Activated CD4-positive, alpha-beta T cell treated with anti-CD3 and anti-CD28 coated beads for 1 hour (primary cell): ENCODE data around the gene SLAMF6.
"Not testable (repeated sequence)": the region's sequence is repeated elsewhere in the genome, so short reads cannot be mapped to it uniquely, and the experiment has no call there.

Experiments used
- DNase-seq: peaks from one replicate; pipeline ENCODE4 v3.0.0-alpha.2; 2020

Gene SLAMF6

DNA sequence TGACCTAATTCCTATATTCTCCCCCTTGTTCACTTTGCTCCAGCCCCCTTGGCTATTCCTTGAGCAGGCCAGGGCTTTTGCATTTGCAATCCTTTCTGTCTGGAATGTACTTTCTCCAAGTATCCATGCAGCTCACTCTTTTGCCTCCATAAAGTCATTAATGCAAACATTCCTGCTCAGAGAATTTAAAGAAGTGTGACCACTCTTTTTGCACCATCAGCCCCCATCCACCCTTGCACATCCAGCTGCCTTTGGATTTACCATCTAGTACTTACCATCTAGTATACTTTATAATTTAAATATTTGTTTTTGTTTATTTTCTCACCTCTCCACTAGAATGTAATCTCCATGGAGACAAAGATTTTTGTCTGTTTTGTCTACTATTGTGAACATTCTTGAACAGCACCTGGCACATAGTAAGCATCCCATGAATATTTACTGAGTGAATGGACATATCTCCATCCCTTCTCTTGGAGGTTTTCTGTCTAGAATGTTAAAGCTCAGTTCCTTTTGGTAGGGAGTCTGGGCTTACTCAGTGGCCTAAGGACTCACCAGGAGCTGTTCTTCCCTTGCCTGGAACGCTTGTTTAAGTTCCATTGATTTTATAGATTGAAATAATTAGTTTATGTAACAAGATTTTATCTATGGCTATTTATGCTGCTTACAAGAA lies 22.6 kb downstream of the SLAMF6 start:
- DNase-seq = no peak

- DNase-seq = no peak
These were observed 23.4 kb downstream of the SLAMF6 start for GRCh38 chr1:160499631-160500030.

- not testable (repeated sequence) for DNase-seq
These were observed 24.6 kb downstream of the SLAMF6 start for GRCh38 chr1:160498301-160499065.

- no peak for DNase-seq
These were observed 26.7 kb downstream of the SLAMF6 start for GRCh38 chr1:160496334-160496733.

GRCh38 chr1:160494620-160495019 lies 28.4 kb downstream of the SLAMF6 start:
- no peak for DNase-seq

DNA sequence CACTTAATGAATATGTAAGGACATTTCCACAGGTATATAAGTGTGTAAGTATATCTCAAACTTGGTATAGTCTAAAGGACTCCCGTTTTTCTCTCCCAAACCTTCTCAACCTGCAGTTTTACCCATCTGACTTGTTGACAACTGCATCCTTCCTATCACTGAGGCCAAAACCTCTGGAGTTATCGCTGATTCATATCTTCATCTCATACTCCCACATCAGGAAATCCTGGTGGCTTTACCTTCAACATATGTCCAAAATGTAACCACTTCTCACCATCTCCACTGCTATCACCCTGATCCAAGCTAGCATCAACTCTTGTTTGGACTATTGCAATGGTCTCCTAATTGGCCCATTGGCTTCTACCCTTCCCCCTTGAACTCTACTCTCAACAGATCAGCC lies 30.4 kb downstream of the SLAMF6 start:
- DNase-seq = no peak

DNA sequence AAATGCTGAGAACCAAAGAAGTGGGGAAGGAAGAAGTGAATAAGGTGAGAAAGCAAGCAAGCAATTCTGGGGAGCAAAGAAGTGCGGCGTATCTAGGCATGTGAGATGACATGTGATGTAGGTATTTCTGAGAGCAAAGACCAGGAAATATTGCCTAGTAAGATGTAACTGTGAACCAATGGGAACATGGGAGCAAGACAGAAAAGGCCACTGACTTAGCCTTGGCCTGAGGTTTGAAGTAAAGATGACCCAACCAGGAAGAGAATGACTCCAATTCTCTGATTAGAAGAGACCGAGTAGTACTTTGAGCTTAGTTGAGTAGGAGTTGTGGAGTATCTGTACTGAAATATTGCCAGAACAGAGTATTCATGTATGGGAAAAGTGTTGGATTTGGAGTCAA lies 31.1 kb downstream of the SLAMF6 start:
- no peak for DNase-seq

GRCh38 chr1:160491017-160491416 lies 32.0 kb downstream of the SLAMF6 start:
- no peak for DNase-seq

GRCh38 chr1:160489513-160490261 lies 33.4 kb downstream of the SLAMF6 start:
- DNase-seq = no peak

GRCh38 chr1:160488347-160489058 lies 34.6 kb downstream of the SLAMF6 start:
- no peak for DNase-seq

GRCh38 chr1:160486453-160486852 lies 36.6 kb downstream of the SLAMF6 start:
- no peak for DNase-seq

GRCh38 chr1:160483505-160484185 lies 39.4 kb downstream of the SLAMF6 start:
- DNase-seq = no peak

- no peak for DNase-seq
These were observed 41.0 kb downstream of the SLAMF6 start for GRCh38 chr1:160481979-160482596.

- not testable (repeated sequence) for DNase-seq
These were observed 42.3 kb downstream of the SLAMF6 start for GRCh38 chr1:160480781-160481180.

GRCh38 chr1:160479091-160479490 lies 44.0 kb downstream of the SLAMF6 start:
- DNase-seq = not testable (repeated sequence)

DNA sequence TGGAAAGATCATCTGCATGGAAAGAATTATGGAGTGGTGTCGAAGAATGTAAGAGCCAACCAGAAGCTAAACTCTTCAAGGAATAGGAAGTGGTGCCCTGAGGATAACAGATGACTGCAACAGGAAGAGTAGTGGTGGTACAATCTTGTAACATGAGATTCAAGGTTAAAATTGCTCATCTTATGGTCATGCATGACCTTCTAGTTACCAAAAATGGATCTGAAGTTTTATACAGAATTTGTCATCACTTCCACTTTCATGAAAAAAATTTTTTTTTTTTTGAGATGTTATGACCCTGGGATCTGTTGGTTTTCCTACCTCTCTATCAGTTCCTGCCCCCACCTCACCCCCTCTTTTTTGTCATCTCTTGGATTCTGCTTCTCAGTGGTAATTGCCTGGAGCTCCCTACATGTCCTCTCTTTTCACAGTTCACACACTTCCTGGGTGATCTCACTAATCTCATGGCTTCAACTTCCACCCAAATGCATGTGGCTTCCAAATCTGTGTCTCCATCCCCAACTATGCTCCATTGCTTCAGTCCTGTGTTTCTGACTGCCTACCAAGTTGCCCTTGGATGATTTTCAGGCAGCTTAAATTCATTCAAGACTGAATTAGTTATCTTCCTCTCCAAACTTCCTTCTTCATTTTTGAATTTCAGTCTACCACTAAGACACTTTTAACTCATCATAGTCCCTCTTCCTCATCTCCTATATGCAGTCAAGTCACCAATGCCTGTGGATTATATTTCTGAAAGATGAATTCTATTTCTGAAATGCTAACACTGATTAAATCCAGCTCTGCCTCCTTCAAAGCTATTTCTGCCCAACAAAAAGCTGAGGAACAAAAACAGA lies 48.4 kb downstream of the SLAMF6 start:
- DNase-seq = no peak

- no peak for DNase-seq
These were observed 50.9 kb downstream of the SLAMF6 start for GRCh38 chr1:160472112-160472511.

GRCh38 chr1:160471253-160471652 lies 51.8 kb downstream of the SLAMF6 start:
- no peak for DNase-seq

DNA sequence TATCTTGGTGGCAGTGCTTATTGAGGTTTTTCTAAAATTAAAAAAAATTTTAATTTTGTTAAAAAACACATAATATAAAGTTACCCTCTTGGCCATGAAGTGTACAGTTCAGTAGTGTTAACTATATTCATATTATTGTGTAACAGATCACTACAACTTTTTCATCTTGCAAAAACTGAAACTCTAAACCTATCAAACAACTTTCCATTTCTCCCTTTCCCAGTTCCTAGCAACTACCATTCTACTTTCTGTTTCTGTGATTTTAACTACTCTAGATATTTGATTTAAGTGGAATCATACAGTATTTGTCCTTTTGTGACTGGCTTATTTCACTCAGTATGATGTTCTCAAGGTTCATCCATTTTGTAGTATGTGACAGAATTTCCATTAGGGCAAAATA lies 55.5 kb downstream of the SLAMF6 start:
- DNase-seq = no peak

GRCh38 chr1:160466961-160467360 lies 56.1 kb downstream of the SLAMF6 start:
- no peak for DNase-seq

GRCh38 chr1:160465123-160465522 lies 57.9 kb downstream of the SLAMF6 start:
- DNase-seq = no peak
